Kidney (tissue), 14 donors: ENCODE measurements around the gene TXNL4A. TPM values are rescaled to one million over a fixed set of nuclear protein-coding genes. Genes with fewer than 3 reads are reported as not detected.

Source experiments
- DNase-seq, 5 donors: peaks; one replicate each; pipeline ENCODE4 v3.0.0-alpha.2; 2013 to 2020
- FAIRE-seq: peaks from 2 replicates; lab custom pipeline; 2012; peaks lifted over from hg19 to GRCh38; lab: Jason Lieb, UNC
- H3K27ac ChIP-seq, 2 donors: one replicate each; pipeline ENCODE4 v1.7.0; 2013; ENCODE audit warnings: low read depth in 2 of 2, low read length in 2 of 2, inconsistent platforms in 1 of 2
- H3K27me3 ChIP-seq: one replicate; pipeline ENCODE4 v1.7.1; 2013; ENCODE audit warnings: low read length, inconsistent platforms; ENCODE audit not compliant: control insufficient read depth, insufficient read depth
- H3K36me3 ChIP-seq, 3 donors: one replicate each; pipeline versions ENCODE4 v1.7.0 to v1.7.1; 2013; ENCODE audit warnings: low read length in 3 of 3, control low read depth in 1 of 3, inconsistent platforms in 1 of 3; ENCODE audit not compliant: insufficient read depth in 3 of 3, control insufficient read depth in 2 of 3
- H3K4me1 ChIP-seq, 3 donors: one replicate each; pipeline versions ENCODE4 v1.7.0 to v1.7.1; 2013; ENCODE audit warnings: low read length in 3 of 3, inconsistent platforms in 1 of 3, low read depth in 1 of 3; ENCODE audit not compliant: control insufficient read depth in 2 of 3, insufficient read depth in 2 of 3
- H3K4me3 ChIP-seq, 3 donors: one replicate each; pipeline versions ENCODE4 v1.7.0 to v1.8.1; 2013; ENCODE audit warnings: low read length in 3 of 3, control low read depth in 1 of 3, inconsistent platforms in 1 of 3
- H3K9ac ChIP-seq, 3 donors: one replicate each; pipeline versions ENCODE4 v1.7.0 to v1.7.1; 2013; ENCODE audit warnings: low read length in 3 of 3, control low read depth in 1 of 3, inconsistent platforms in 1 of 3
- H3K9me3 ChIP-seq, 3 donors: one replicate each; pipeline versions ENCODE4 v1.7.0 to v1.7.1; 2013; ENCODE audit warnings: low read length in 3 of 3, control low read depth in 1 of 3, inconsistent platforms in 1 of 3; ENCODE audit not compliant: control insufficient read depth in 2 of 3, insufficient read depth in 1 of 3
- intact Hi-C: fragments of 100-400 bp; cut with DNase I; formaldehyde crosslinking; loops from one replicate; pipeline ENCODE4 v1.11.1; 2022
- polyA plus RNA-seq: library from polyadenylated mRNA; stranded (reverse); fragments of 350-450 nt; fragmentation: Illumina TruSeq; extraction: RNeasy Lipid Tissue Mini Kit (QIAGEN cat#74804); gene quantifications from one replicate; pipeline ENCODE4 v1.2.3, GENCODE V29; 2014; ENCODE audit warnings: low read depth, low replicate concordance; ENCODE audit not compliant: insufficient read depth
- total RNA-seq: library from RNA; stranded (reverse); fragmentation: NEBNext Ultra II Directional; extraction: Animal tissue kit (Norgen Biotek cat#: 25700); gene quantifications from one replicate; pipeline ENCODE4 v1.2.1, GENCODE V29; 2021
- TF ChIP-seq, protein P1 (sequence below): IDR thresholded peaks from 3 replicates; pipeline ENCODE4 v1.5.1; 2012; ENCODE audit warnings: mild to moderate bottlenecking, moderate library complexity, borderline replicate concordance; ENCODE audit not compliant: insufficient read depth; ENCODE audit errors: extremely low read depth
- donor health status: control.
- donor health status: control.
- donor health status: control.
- donor health status: control.
- donor health status: control.
- donor health status: DM: yes; HTN: yes; CAD: no.
- donor health status: Normal renal cell carcinoma (clear cell type).

The TXNL4A gene
- total and polyA plus RNA-seq, 2 donors from 2014 or later, result 76.7 to 178 TPM

- intact Hi-C loops, result no loop called here
- H3K4me3 ChIP-seq, result no peak overlapping the region
- DNase-seq, result peak in 2 of 5 donors; percentile 2 to 37
- H3K27me3 ChIP-seq, result no peaks in the 10 kb centered on the region
- TF ChIP-seq, protein P1, sequence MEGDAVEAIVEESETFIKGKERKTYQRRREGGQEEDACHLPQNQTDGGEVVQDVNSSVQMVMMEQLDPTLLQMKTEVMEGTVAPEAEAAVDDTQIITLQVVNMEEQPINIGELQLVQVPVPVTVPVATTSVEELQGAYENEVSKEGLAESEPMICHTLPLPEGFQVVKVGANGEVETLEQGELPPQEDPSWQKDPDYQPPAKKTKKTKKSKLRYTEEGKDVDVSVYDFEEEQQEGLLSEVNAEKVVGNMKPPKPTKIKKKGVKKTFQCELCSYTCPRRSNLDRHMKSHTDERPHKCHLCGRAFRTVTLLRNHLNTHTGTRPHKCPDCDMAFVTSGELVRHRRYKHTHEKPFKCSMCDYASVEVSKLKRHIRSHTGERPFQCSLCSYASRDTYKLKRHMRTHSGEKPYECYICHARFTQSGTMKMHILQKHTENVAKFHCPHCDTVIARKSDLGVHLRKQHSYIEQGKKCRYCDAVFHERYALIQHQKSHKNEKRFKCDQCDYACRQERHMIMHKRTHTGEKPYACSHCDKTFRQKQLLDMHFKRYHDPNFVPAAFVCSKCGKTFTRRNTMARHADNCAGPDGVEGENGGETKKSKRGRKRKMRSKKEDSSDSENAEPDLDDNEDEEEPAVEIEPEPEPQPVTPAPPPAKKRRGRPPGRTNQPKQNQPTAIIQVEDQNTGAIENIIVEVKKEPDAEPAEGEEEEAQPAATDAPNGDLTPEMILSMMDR, result no peak
- peaks cover 3 to 19% (median 8%) of the 10 kb centered on the region in 3 donors for H3K36me3 ChIP-seq
- peaks cover 0 to 21% (median 8%) of the 10 kb centered on the region in 3 donors for H3K9me3 ChIP-seq
- FAIRE-seq, result no peak
- peaks cover 0 to 11% (median 7%) of the 10 kb centered on the region in 3 donors for H3K4me1 ChIP-seq
- no peak overlapping the region for H3K27ac ChIP-seq
- H3K9ac ChIP-seq, result no peak overlapping the region
These were observed 59.8 kb downstream of the TXNL4A start for GRCh38 chr18:79928563-79928960.

GRCh38 chr18:79927607-79928562 is 60.5 kb downstream of the TXNL4A start:
- H3K9ac ChIP-seq, result no peak overlapping the region
- H3K9me3 ChIP-seq, result peaks cover 0 to 15% (median 5%) of the 10 kb centered on the region in 3 donors
- TF ChIP-seq, protein P1, result no peak
- no peaks in the 10 kb centered on the region for H3K27me3 ChIP-seq
- H3K27ac ChIP-seq, result peak overlapping the region in 1 of 2 donors; percentile 7
- intact Hi-C loops, result no loop called here
- peak in 3 of 5 donors; percentile 7 to 45 (median 36) for DNase-seq
- peaks cover 0 to 11% (median 9%) of the 10 kb centered on the region in 3 donors for H3K4me1 ChIP-seq
- peaks cover 3 to 14% (median 8%) of the 10 kb centered on the region in 3 donors for H3K36me3 ChIP-seq
- H3K4me3 ChIP-seq, result no peak overlapping the region
- FAIRE-seq, result no peak

DNA sequence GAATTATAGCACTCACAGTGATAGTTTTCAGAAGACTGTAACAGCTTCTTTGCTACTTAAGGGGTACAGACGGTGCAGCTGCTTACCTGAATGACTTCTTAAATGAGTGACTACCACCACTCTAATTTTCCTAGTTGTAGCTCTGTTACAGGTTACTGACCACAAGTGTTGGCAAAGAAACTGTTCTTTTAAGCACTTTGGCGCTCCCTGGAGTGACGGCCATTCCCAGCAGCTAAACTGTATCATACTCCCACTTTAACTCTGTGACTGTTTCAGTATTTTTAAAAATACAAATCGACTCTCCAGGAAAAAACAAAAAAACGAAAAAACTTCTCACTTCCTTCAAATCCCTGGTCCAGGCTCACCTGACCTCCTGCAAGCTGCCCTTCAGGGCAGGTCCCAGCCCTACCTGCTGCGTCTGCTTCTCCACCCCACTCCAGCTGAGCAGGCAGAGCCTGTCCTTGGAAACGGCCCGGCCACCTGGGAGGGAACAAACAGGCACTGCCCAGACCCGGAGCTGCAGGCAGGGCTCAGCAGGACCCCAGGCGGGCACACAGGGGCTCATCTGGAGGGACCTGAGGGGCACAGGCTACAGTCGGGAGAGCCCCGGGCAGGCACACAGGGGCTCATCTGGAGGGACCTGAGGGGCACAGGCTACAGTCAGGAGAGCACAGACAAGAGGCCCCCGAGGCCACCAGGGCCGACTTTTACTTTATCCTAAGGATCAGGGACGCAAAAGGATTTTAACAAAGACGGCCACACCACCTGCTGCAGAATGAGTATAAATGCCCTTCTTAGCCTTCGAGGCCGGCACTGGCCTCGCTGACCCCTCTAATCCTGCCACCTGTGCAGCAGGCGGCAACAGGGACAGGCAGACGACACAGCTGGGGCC is 61.4 kb downstream of the TXNL4A start:
- FAIRE-seq (no peak), DNase-seq (peak in 2 of 5 donors; percentile 33 to 63)
- Histone ChIP-seq H3K4me3 (no peak overlapping the region), H3K27ac (peak overlapping the region in 1 of 2 donors; percentile 7), H3K27me3 (no peaks in the 10 kb centered on the region), H3K9me3 (peaks cover 0 to 13% (median 5%) of the 10 kb centered on the region in 3 donors), H3K9ac (no peak overlapping the region), H3K36me3 (peaks cover 3 to 17% (median 8%) of the 10 kb centered on the region in 3 donors), H3K4me1 (peaks cover 0 to 11% (median 9%) of the 10 kb centered on the region in 3 donors)
- intact Hi-C loops, result no loop called here
- TF ChIP-seq, protein P1, result no peak
